Nephron (organoid): Measurements from ENCODE around the gene AGBL3.

Experiments used
- H3K27ac Mint-ChIP-seq, 3 experiments: 2 replicates each; pipeline ENCODE4 v1.8.0; 2020; ENCODE audit warnings: mixed read lengths in 3 of 3, mild to moderate bottlenecking in 2 of 3, moderate library complexity in 1 of 3
- H3K27me3 Mint-ChIP-seq: 2 replicates; pipeline ENCODE4 v1.8.0; 2021; ENCODE audit warnings: low read depth, mild to moderate bottlenecking, moderate library complexity, mixed read lengths
- H3K36me3 Mint-ChIP-seq: 2 replicates; pipeline ENCODE4 v1.8.0; 2020; ENCODE audit warnings: low read depth, mixed read lengths
- H3K4me1 Mint-ChIP-seq: 2 replicates; pipeline ENCODE4 v1.8.0; 2020; ENCODE audit warnings: mixed read lengths
- H3K4me3 Mint-ChIP-seq, 3 experiments: 2 replicates each; pipeline ENCODE4 v1.8.0; 2020; ENCODE audit warnings: mild to moderate bottlenecking in 3 of 3, mixed read lengths in 3 of 3, moderate library complexity in 2 of 3
- H3K9me3 Mint-ChIP-seq: 2 replicates; pipeline ENCODE4 v1.8.0; 2020; ENCODE audit warnings: mixed read lengths
- TF ChIP-seq, protein P1 (sequence below), 3 experiments: fragments of 200-600 bp; sonication (generic); IDR thresholded peaks; one replicate each; pipeline ENCODE4 v1.5.0; 2021; ENCODE audit warnings: antibody characterized with exemption in 3 of 3; ENCODE audit not compliant: unreplicated experiment in 3 of 3

AGBL3 gene

DNA sequence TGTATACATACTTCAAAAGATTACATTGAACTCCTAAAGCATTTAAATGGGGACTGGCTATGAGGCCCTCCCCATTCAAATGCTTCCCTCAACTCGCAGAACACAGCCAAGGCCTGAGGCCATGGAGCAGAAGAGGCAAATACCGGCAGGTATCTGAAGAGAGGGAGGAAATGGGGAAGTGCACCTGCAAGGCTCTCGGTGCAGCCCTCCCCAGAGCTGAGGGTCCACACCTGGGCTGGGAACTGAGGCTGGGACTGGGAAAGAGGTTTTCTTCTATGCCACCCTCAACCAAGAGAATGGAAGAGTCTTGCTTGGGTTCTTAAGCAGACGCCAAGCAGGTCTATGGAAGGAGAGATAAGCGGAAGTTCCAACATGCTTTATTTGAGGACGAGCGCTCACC is 197.2 kb downstream of the AGBL3 start:
- peaks cover 46% of the 10 kb centered on the region for H3K9me3 Mint-ChIP-seq
- H3K4me3 Mint-ChIP-seq: no peak overlapping the region
- H3K27ac Mint-ChIP-seq: no peak overlapping the region
- peaks cover 95% of the 10 kb centered on the region for H3K36me3 Mint-ChIP-seq
- H3K4me1 Mint-ChIP-seq: no peaks in the 10 kb centered on the region
- no peaks in the 10 kb centered on the region for H3K27me3 Mint-ChIP-seq
- TF ChIP-seq, protein P1, sequence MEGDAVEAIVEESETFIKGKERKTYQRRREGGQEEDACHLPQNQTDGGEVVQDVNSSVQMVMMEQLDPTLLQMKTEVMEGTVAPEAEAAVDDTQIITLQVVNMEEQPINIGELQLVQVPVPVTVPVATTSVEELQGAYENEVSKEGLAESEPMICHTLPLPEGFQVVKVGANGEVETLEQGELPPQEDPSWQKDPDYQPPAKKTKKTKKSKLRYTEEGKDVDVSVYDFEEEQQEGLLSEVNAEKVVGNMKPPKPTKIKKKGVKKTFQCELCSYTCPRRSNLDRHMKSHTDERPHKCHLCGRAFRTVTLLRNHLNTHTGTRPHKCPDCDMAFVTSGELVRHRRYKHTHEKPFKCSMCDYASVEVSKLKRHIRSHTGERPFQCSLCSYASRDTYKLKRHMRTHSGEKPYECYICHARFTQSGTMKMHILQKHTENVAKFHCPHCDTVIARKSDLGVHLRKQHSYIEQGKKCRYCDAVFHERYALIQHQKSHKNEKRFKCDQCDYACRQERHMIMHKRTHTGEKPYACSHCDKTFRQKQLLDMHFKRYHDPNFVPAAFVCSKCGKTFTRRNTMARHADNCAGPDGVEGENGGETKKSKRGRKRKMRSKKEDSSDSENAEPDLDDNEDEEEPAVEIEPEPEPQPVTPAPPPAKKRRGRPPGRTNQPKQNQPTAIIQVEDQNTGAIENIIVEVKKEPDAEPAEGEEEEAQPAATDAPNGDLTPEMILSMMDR (IDR thresholded peaks at IDR 0.05; ENCODE audit: unreplicated experiment in 3 of 3): no peak

DNA sequence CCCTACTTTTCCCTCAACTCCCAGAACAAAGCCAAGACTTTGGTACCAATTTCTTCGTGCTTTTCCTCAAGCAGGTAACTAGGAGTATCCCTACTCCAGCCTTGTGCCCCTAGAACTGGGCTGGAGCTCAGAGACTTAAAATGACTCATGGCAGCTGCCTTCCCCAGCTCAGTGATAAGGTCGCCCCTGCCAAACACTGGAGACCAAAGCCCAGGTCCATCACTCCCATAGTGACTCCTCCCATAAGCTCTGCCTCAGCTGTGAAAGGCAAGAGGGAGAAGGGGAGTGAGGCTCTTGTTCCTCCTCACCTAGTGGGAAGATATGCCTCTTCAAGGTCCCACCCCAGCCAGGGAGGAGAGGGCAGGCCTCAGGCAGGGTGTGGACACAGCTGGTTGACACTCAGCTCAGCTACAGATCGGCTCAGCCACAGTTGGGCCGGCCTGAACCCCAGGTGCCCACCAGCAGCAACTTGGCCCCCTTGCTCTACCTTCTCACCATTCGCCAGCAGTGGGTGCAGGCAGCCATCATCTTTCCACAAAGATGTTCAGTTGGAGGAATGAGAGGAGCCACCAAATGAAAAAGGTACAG is 198.0 kb downstream of the AGBL3 start:
- H3K4me3 Mint-ChIP-seq: no peak overlapping the region
- TF ChIP-seq, protein P1 (IDR thresholded peaks at IDR 0.05; ENCODE audit: unreplicated experiment in 3 of 3): no peak
- peaks cover 92% of the 10 kb centered on the region for H3K36me3 Mint-ChIP-seq
- no peaks in the 10 kb centered on the region for H3K4me1 Mint-ChIP-seq
- H3K27ac Mint-ChIP-seq: no peak overlapping the region
- H3K9me3 Mint-ChIP-seq: peaks cover 37% of the 10 kb centered on the region
- H3K27me3 Mint-ChIP-seq: no peaks in the 10 kb centered on the region
